ENCODE results near the gene TNFRSF1A.
A peak's percentile ranks its signal among the peaks of the same experiment; 100 is the strongest.

The TNFRSF1A gene

DNA sequence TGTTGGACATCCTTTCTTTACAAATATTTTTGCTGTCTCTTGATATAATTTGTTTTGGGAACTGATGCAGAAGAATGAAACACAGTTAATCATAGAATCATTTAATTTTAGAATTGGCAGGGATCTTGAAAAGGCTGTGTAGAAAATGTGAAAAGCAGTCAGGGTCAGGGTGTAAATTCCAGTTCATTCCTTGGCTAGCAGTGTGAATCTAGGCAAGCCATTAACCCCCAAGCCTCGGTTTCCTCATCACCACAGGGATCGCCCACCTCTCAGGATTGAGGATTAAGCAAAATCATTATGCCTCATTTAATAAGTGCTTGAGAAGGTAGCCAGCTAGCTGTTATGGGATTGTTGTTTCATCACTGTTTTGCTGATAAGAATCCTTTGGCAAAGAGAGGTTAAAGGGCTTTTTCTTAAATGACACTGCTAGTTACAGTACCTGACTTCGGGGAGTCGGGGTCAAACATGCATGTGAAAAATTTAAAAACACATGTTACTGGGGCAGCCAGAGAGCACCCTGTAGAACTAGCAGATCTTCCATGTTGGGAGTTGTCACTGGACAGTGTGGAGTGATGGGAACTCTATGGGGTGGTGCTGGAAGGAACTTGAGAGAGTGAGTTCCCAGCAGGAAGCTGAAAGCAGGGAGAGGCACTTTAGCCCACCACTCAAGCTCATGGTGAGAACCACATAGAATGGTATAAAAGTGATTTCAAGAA, 10.7 kb downstream of the TNFRSF1A start:
- Histone ChIP-seq H3K4me2 (ENCODE audit: low read depth, low read length, poor library complexity, severe bottlenecking) (no peak overlapping the region), H3K27me3 (ENCODE audit: insufficient read depth, low read length, poor library complexity, severe bottlenecking) (no peaks in the 10 kb centered on the region), H2AFZ (ENCODE audit: low read length) (no peak overlapping the region), H3K4me3 (ENCODE audit: low read length, poor library complexity, severe bottlenecking) (no peak overlapping the region), H3K79me2 (ENCODE audit: insufficient read depth, low read length) (peaks cover 41% of the 10 kb centered on the region), H3K9me3 (ENCODE audit: insufficient read depth, low read depth, low read length) (no peaks in the 10 kb centered on the region), H3K4me1 (ENCODE audit: insufficient read depth, low read length, poor library complexity, severe bottlenecking) (peaks cover 14% of the 10 kb centered on the region), H3F3A (ENCODE audit: low read depth) (peaks cover 7% of the 10 kb centered on the region; the same call in 1 of the 2 replicates), H3K9ac (ENCODE audit: low read depth, low read length, poor library complexity, severe bottlenecking) (peak overlapping the region; percentile 16), H3K9me2 (replicated peaks; ENCODE audit: low read depth, low read length) (no peaks in the 10 kb centered on the region), H4K20me1 (ENCODE audit: insufficient read depth, low read length, poor library complexity, severe bottlenecking) (peaks cover 31% of the 10 kb centered on the region), H3K36me3 (ENCODE audit: insufficient read depth, low read length) (peaks cover 72% of the 10 kb centered on the region; the same call in 1 of the 2 replicates)
- TF ChIP-seq EZH2phosphoT487 (IDR thresholded peaks at IDR 0.05; ENCODE audit: borderline replicate concordance) = no peak
- TF ChIP-seq, protein P1, sequence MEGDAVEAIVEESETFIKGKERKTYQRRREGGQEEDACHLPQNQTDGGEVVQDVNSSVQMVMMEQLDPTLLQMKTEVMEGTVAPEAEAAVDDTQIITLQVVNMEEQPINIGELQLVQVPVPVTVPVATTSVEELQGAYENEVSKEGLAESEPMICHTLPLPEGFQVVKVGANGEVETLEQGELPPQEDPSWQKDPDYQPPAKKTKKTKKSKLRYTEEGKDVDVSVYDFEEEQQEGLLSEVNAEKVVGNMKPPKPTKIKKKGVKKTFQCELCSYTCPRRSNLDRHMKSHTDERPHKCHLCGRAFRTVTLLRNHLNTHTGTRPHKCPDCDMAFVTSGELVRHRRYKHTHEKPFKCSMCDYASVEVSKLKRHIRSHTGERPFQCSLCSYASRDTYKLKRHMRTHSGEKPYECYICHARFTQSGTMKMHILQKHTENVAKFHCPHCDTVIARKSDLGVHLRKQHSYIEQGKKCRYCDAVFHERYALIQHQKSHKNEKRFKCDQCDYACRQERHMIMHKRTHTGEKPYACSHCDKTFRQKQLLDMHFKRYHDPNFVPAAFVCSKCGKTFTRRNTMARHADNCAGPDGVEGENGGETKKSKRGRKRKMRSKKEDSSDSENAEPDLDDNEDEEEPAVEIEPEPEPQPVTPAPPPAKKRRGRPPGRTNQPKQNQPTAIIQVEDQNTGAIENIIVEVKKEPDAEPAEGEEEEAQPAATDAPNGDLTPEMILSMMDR (conservative IDR thresholded peaks at IDR 0.05; ENCODE audit: low read length) = no peak

DNA sequence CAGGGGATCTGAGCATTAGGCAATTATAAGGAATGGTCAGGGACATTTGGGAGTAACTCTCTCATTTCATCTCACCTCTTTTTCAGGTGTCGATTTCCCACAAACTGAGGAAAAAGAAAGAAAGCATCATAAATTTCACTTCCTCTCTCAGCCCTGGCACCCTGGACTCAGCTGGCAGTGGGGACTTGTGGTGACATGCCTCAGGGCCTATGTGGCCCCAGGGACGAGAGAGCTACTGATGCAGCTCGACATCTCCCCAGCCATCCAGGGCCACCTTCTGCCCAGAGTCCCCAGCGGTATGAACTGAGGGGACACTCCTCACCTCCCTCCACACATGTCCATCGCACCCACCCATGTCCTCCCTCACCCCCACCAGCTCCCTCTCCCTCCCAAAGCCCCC, 11.7 kb downstream of the TNFRSF1A start:
- Histone ChIP-seq H2AFZ (ENCODE audit: low read length) (no peak overlapping the region), H3K4me1 (ENCODE audit: insufficient read depth, low read length, poor library complexity, severe bottlenecking) (peaks cover 7% of the 10 kb centered on the region), H3K4me2 (ENCODE audit: low read depth, low read length, poor library complexity, severe bottlenecking) (no peak overlapping the region), H3K9me2 (replicated peaks; ENCODE audit: low read depth, low read length) (no peaks in the 10 kb centered on the region), H3K9ac (ENCODE audit: low read depth, low read length, poor library complexity, severe bottlenecking) (peak overlapping the region; percentile 16), H3K79me2 (ENCODE audit: insufficient read depth, low read length) (peaks cover 32% of the 10 kb centered on the region), H4K20me1 (ENCODE audit: insufficient read depth, low read length, poor library complexity, severe bottlenecking) (peaks cover 24% of the 10 kb centered on the region), H3K27me3 (ENCODE audit: insufficient read depth, low read length, poor library complexity, severe bottlenecking) (no peaks in the 10 kb centered on the region), H3F3A (ENCODE audit: low read depth) (0 out of 2 replicates have a peak, but pooled peaks cover 4% of the 10 kb centered on the region), H3K36me3 (ENCODE audit: insufficient read depth, low read length) (peaks cover 72% of the 10 kb centered on the region; the same call in 1 of the 2 replicates), H3K9me3 (ENCODE audit: insufficient read depth, low read depth, low read length) (no peaks in the 10 kb centered on the region), H3K4me3 (ENCODE audit: low read length, poor library complexity, severe bottlenecking) (no peak overlapping the region)
- TF ChIP-seq, protein P1 (conservative IDR thresholded peaks at IDR 0.05; ENCODE audit: low read length) = no peak
- no peak for TF ChIP-seq EZH2phosphoT487 (IDR thresholded peaks at IDR 0.05; ENCODE audit: borderline replicate concordance)

DNA sequence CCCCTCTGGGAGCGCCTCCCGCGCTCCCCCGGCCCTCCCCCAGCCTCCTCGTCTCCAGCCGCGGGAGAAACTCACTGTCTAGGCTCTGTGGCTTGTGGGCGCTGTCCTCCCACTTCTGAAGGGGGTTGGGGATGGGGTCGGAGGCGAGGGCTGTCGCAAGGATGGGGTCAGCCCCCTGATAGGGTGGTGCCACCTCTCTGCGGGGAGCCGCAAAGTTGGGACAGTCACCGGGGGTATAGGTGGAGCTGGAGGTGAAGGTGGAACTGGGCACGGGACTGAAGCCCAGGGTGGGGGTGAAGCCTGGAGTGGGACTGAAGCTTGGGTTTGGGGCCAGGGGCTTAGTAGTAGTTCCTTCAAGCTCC, 12.2 kb downstream of the TNFRSF1A start:
- Histone ChIP-seq H3K79me2 (ENCODE audit: insufficient read depth, low read length) (peaks cover 27% of the 10 kb centered on the region), H2AFZ (ENCODE audit: low read length) (no peak overlapping the region), H3K36me3 (ENCODE audit: insufficient read depth, low read length) (peaks cover 70% of the 10 kb centered on the region; the same call in 1 of the 2 replicates), H3K4me3 (ENCODE audit: low read length, poor library complexity, severe bottlenecking) (no peak overlapping the region), H3F3A (ENCODE audit: low read depth) (0 out of 2 replicates have a peak, but pooled peaks cover 4% of the 10 kb centered on the region), H3K9ac (ENCODE audit: low read depth, low read length, poor library complexity, severe bottlenecking) (no peak overlapping the region), H3K9me2 (replicated peaks; ENCODE audit: low read depth, low read length) (no peaks in the 10 kb centered on the region), H4K20me1 (ENCODE audit: insufficient read depth, low read length, poor library complexity, severe bottlenecking) (peaks cover 19% of the 10 kb centered on the region), H3K9me3 (ENCODE audit: insufficient read depth, low read depth, low read length) (no peaks in the 10 kb centered on the region), H3K27me3 (ENCODE audit: insufficient read depth, low read length, poor library complexity, severe bottlenecking) (no peaks in the 10 kb centered on the region), H3K4me2 (ENCODE audit: low read depth, low read length, poor library complexity, severe bottlenecking) (no peak overlapping the region), H3K4me1 (ENCODE audit: insufficient read depth, low read length, poor library complexity, severe bottlenecking) (peaks cover 4% of the 10 kb centered on the region)
- TF ChIP-seq EZH2phosphoT487 (IDR thresholded peaks at IDR 0.05; ENCODE audit: borderline replicate concordance) = no peak
- TF ChIP-seq, protein P1 (conservative IDR thresholded peaks at IDR 0.05; ENCODE audit: low read length) = no peak

Measured in Loucy (cell line).